Trophoblast cell (in vitro differentiated cells and primary cell): Measurements from ENCODE around the gene TRIM22.

Experiments used
- DNase-seq, 2 donors: peaks; one replicate each; pipeline ENCODE4 v3.0.0-alpha.2; 2016
- H2AFZ ChIP-seq: 2 replicates; pipeline ENCODE4 v1.6.1; 2013; ENCODE audit warnings: low read length, moderate library complexity, mild to moderate bottlenecking; ENCODE audit not compliant: insufficient read depth, poor library complexity
- H2AK5ac ChIP-seq: 2 replicates; pipeline ENCODE4 v1.6.1; 2013; ENCODE audit warnings: mild to moderate bottlenecking, low read length
- H2BK120ac ChIP-seq: 2 replicates; pipeline ENCODE4 v1.6.1; 2013; ENCODE audit warnings: low read length, mild to moderate bottlenecking, moderate library complexity; ENCODE audit not compliant: insufficient read depth, poor library complexity
- H2BK12ac ChIP-seq: 2 replicates; pipeline ENCODE4 v1.6.1; 2013; ENCODE audit warnings: mild to moderate bottlenecking, low read length, moderate library complexity
- H2BK5ac ChIP-seq: 2 replicates; pipeline ENCODE4 v1.6.1; 2013; ENCODE audit warnings: low read length, low read depth, moderate library complexity, mild to moderate bottlenecking; ENCODE audit not compliant: poor library complexity
- H3K14ac ChIP-seq: 2 replicates; pipeline ENCODE4 v1.6.1; 2013; ENCODE audit warnings: mild to moderate bottlenecking, low read length
- H3K18ac ChIP-seq: 2 replicates; pipeline ENCODE4 v1.6.1; 2013; ENCODE audit warnings: mild to moderate bottlenecking, low read length
- H3K23ac ChIP-seq: 2 replicates; pipeline ENCODE4 v1.6.1; 2013; ENCODE audit warnings: low read length
- H3K27ac ChIP-seq: 2 replicates; pipeline ENCODE4 v1.5.1; 2013; ENCODE audit warnings: low read depth, mild to moderate bottlenecking, inconsistent platforms, low read length, moderate library complexity
- H3K27me3 ChIP-seq: 2 replicates; pipeline ENCODE4 v1.6.1; 2013; ENCODE audit warnings: inconsistent platforms, mild to moderate bottlenecking, low read length, moderate library complexity; ENCODE audit not compliant: insufficient read depth
- H3K36me3 ChIP-seq, 2 experiments: 1 replicate in 1 of 2; 2 replicates in 1 of 2; pipeline ENCODE4 v1.6.1; 2013; ENCODE audit warnings: low read length in 2 of 2, mild to moderate bottlenecking in 2 of 2, moderate library complexity in 1 of 2; ENCODE audit not compliant: insufficient read depth in 2 of 2, control insufficient read depth in 1 of 2
- H3K4ac ChIP-seq: 2 replicates; pipeline ENCODE4 v1.6.1; 2013; ENCODE audit warnings: low read depth, mild to moderate bottlenecking, low read length, moderate library complexity
- H3K4me1 ChIP-seq, 2 experiments: 1 replicate in 1 of 2; 2 replicates in 1 of 2; pipeline ENCODE4 v1.6.1; 2013; ENCODE audit warnings: low read length in 2 of 2, mild to moderate bottlenecking in 2 of 2, moderate library complexity in 1 of 2; ENCODE audit not compliant: insufficient read depth in 2 of 2, control insufficient read depth in 1 of 2
- H3K4me2 ChIP-seq: 2 replicates; pipeline ENCODE4 v1.6.1; 2013; ENCODE audit warnings: inconsistent platforms, mild to moderate bottlenecking, low read length, moderate library complexity
- H3K4me3 ChIP-seq: 2 replicates; pipeline ENCODE4 v1.5.1; 2013; ENCODE audit warnings: mild to moderate bottlenecking, low read depth, low read length, inconsistent platforms
- H3K79me1 ChIP-seq: one replicate; pipeline ENCODE4 v1.6.1; 2013; ENCODE audit warnings: low read length
- H3K79me2 ChIP-seq: 2 replicates; pipeline ENCODE4 v1.6.1; 2013; ENCODE audit warnings: low read length, mild to moderate bottlenecking; ENCODE audit not compliant: control insufficient read depth, insufficient read depth, poor library complexity
- H3K9ac ChIP-seq: 2 replicates; pipeline ENCODE4 v1.6.1; 2013; ENCODE audit warnings: mild to moderate bottlenecking, low read length
- H3K9me3 ChIP-seq: 2 replicates; pipeline ENCODE4 v1.6.1; 2013; ENCODE audit warnings: low read depth, mild to moderate bottlenecking, control low read depth, inconsistent platforms, low read length; ENCODE audit not compliant: insufficient read depth
- H4K12ac ChIP-seq: 2 replicates; pipeline ENCODE4 v1.6.1; 2013; ENCODE audit warnings: low read depth, mild to moderate bottlenecking, low read length, moderate library complexity
- H4K8ac ChIP-seq: 2 replicates; pipeline ENCODE4 v1.6.1; 2013; ENCODE audit warnings: low read depth, mild to moderate bottlenecking, low read length, moderate library complexity
- H4K91ac ChIP-seq: one replicate; pipeline ENCODE4 v1.6.1; 2013; ENCODE audit warnings: low read depth, mild to moderate bottlenecking, low read length, moderate library complexity
- WGBS: extraction: QIAGEN DNeasy Blood & Tissue Kit; methylation state at CpG from one replicate; pipeline ENCODE4 v1.1.7; 2013; ENCODE audit warnings: missing lambda C conversion rate; ENCODE audit not compliant: insufficient read length, insufficient coverage; ENCODE audit errors: extremely low coverage; 5-methylcytosine and 5-hydroxymethylcytosine counted together

Gene TRIM22

DNA sequence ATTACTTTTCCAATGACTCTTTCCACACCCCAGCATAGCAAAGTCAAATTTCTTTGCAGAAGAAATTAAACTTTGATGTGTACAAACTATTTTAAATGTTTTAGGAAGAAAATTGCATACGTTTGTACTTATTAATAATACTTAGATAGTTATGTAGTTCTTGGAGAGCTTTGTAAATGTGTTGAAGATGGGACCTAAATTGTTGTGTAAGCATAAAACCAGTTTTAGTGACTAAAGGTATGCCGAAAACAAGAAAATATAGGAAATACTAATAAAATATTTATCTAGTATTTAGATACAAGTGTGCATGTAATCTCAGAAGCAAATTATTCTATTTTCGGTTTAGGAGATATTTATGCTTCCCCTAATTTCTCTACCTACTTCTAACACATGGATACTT lies 60.2 kb downstream of the TRIM22 start:
- Histone ChIP-seq H2BK5ac (no peak overlapping the region), H3K36me3 (no peaks in the 10 kb centered on the region), H3K4me3 (no peak overlapping the region), H3K79me1 (no peaks in the 10 kb centered on the region), H2AK5ac (no peak overlapping the region), H3K18ac (no peak overlapping the region), H2BK12ac (no peak overlapping the region), H3K4ac (no peak overlapping the region), H3K27ac (no peak overlapping the region), H4K91ac (no peak overlapping the region), H3K9ac (no peak overlapping the region), H2BK120ac (no peak overlapping the region), H3K4me1 (no peaks in the 10 kb centered on the region), H4K8ac (no peak overlapping the region), H3K9me3 (no peaks in the 10 kb centered on the region), H4K12ac (no peak overlapping the region), H3K27me3 (no peaks in the 10 kb centered on the region), H3K14ac (no peak overlapping the region), H2AFZ (no peak overlapping the region), H3K23ac (no peak overlapping the region), H3K4me2 (no peak overlapping the region), H3K79me2 (no peaks in the 10 kb centered on the region)
- DNase-seq, result no peak
- no CpG with 5 or more reads among the region's 3 CpGs for WGBS

DNA sequence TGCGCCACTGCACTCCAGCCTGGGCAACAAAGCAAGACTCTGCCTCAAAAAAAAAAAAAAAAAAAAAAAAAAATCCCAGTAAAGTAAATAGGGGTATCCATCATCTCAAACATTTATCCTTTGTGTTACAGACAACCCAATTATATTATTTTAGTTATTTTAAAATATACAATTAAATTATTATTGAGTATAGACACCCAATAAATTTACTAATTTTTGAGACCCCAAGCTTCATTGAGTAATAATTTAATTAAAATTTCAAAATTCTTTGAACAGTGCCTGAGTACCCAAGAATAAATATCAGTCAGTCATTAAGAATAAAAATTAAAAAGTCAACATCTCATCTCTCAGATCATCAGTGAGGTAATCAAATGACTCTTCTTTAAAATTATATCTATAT lies 64.4 kb downstream of the TRIM22 start, which contains the start of gene OR52N4:
Gene OR52N4, plus strand, starts transcription at position 301 of the 400 bp plus-strand sequence. CDS start 498 bp downstream, outside the sequence.
- no CpG with 5 or more reads among the region's 1 CpG for WGBS
- Histone ChIP-seq H2BK120ac (no peak within 1 kb of the TSS), H3K23ac (no peak within 1 kb of the TSS)

More for the DNA sequence above, 64.4 kb downstream of the TRIM22 start, which contains the start of gene OR52N4:
- no peak within 1 kb of the TSS for H4K12ac ChIP-seq
- no peak within 1 kb of the TSS for H2AFZ ChIP-seq
- H3K18ac ChIP-seq, result no peak within 1 kb of the TSS
- H3K9ac ChIP-seq, result no peak within 1 kb of the TSS
- H3K4ac ChIP-seq, result no peak within 1 kb of the TSS
- no peak within 1 kb of the TSS for H2BK12ac ChIP-seq
- H2AK5ac ChIP-seq, result no peak within 1 kb of the TSS
- H3K27me3 ChIP-seq, result no peaks in the 10 kb centered on the region
- no peaks in the 10 kb centered on the region for H3K9me3 ChIP-seq
- H3K4me2 ChIP-seq, result no peak within 1 kb of the TSS
- no peak for DNase-seq
- H3K27ac ChIP-seq, result no peak within 1 kb of the TSS
- no peak within 1 kb of the TSS for H2BK5ac ChIP-seq
- no peak within 1 kb of the TSS for H4K91ac ChIP-seq
- H4K8ac ChIP-seq, result no peak within 1 kb of the TSS
- no peak within 1 kb of the TSS for H3K4me3 ChIP-seq
- H3K79me2 ChIP-seq, result no peaks in the 10 kb centered on the region
- H3K36me3 ChIP-seq, result no peaks in the 10 kb centered on the region
- no peaks in the 10 kb centered on the region for H3K4me1 ChIP-seq
- no peaks in the 10 kb centered on the region for H3K79me1 ChIP-seq
- no peak within 1 kb of the TSS for H3K14ac ChIP-seq
